IMR-90 (cell line): ENCODE measurements around the gene ME3. TPM values are rescaled to one million over a fixed set of nuclear protein-coding genes. Genes with fewer than 3 reads are reported as not detected.

Experiments
- ATAC-seq: fragments of 200-7000 bp; cut with Tn5 transposase; 2 replicates; pipeline ENCODE4 v1.9.1; 2020; ENCODE audit warnings: low read depth, mild to moderate bottlenecking, moderate library complexity
- BruUV-seq: library from RNA; stranded (reverse); fragments of 400-500 nt; replicated peaks from 2 replicates; lab custom pipeline; 2021; lab: Mats Ljungman, UMichigan
- CTCF ChIA-PET: fragments of 300-600 bp; formaldehyde crosslinking; extraction: SDS; loops from one replicate; lab custom pipeline; 2021; ENCODE audit warnings: antibody characterized with exemption; lab: Yijun Ruan, JAX
- POLR2A ChIA-PET: fragments of 300-600 bp; sonication (Branson Sonifier 250); formaldehyde crosslinking; loops from one replicate; lab custom pipeline; 2022; ENCODE audit warnings: antibody characterized with exemption; ENCODE audit not compliant: unreplicated experiment; lab: Charles Lee
- DNase-seq: peaks from one replicate; pipeline ENCODE4 v3.0.0; 2013
- H2AFZ ChIP-seq: replicated peaks from 2 replicates; pipeline ENCODE3; 2013; ENCODE audit warnings: low read length, mild to moderate bottlenecking; ENCODE audit not compliant: poor library complexity
- H2AK5ac ChIP-seq: 2 replicates; pipeline ENCODE4 v1.6.1; 2013; ENCODE audit warnings: low read depth, low read length, inconsistent platforms
- H2AK9ac ChIP-seq: replicated peaks from 2 replicates; pipeline ENCODE3; 2013; ENCODE audit warnings: mild to moderate bottlenecking, low read depth, low read length, moderate library complexity; ENCODE audit not compliant: poor library complexity
- H2BK120ac ChIP-seq: 2 replicates; pipeline ENCODE4 v1.6.1; 2013; ENCODE audit warnings: low read depth, low read length, inconsistent platforms
- H2BK15ac ChIP-seq: 3 replicates; pipeline ENCODE4 v1.6.1; 2013; ENCODE audit warnings: low read depth, low read length, inconsistent platforms
- H2BK20ac ChIP-seq: 2 replicates; pipeline ENCODE4 v1.6.1; 2013; ENCODE audit warnings: low read depth, mild to moderate bottlenecking, inconsistent platforms, low read length, moderate library complexity
- H2BK5ac ChIP-seq: 2 replicates; pipeline ENCODE4 v1.6.1; 2013; ENCODE audit warnings: mild to moderate bottlenecking, low read depth, low read length, inconsistent platforms; ENCODE audit not compliant: poor library complexity, severe bottlenecking
- H3K14ac ChIP-seq: replicated peaks from 2 replicates; pipeline ENCODE4 v1.6.1; 2013; ENCODE audit warnings: low read depth, low read length, inconsistent platforms
- H3K18ac ChIP-seq: 2 replicates; pipeline ENCODE4 v1.6.1; 2013; ENCODE audit warnings: low read depth, low read length, control low read depth
- H3K23ac ChIP-seq: 2 replicates; pipeline ENCODE4 v1.6.1; 2013; ENCODE audit warnings: low read depth, low read length, inconsistent platforms
- H3K27ac ChIP-seq: 2 replicates; pipeline ENCODE4 v1.5.1; 2013; ENCODE audit warnings: mild to moderate bottlenecking, control low read depth, low read length; ENCODE audit not compliant: insufficient read depth
- H3K27me3 ChIP-seq: 2 replicates; pipeline ENCODE4 v1.6.1; 2013; ENCODE audit warnings: low read length; ENCODE audit not compliant: control insufficient read depth, insufficient read depth
- H3K36me3 ChIP-seq: 2 replicates; pipeline ENCODE4 v1.6.1; 2013; ENCODE audit warnings: low read length, mixed read lengths; ENCODE audit not compliant: control insufficient read depth, insufficient read depth
- H3K4ac ChIP-seq: 2 replicates; pipeline ENCODE4 v1.6.1; 2013; ENCODE audit warnings: low read depth, low read length, inconsistent platforms
- H3K4me1 ChIP-seq: 2 replicates; pipeline ENCODE4 v1.6.1; 2013; ENCODE audit warnings: low read length, mixed read lengths; ENCODE audit not compliant: control insufficient read depth, insufficient read depth
- H3K4me2 ChIP-seq: 2 replicates; pipeline ENCODE4 v1.6.1; 2013; ENCODE audit warnings: low read depth, mild to moderate bottlenecking, control low read depth, low read length, moderate library complexity
- H3K4me3 ChIP-seq: 2 replicates; pipeline ENCODE4 v1.5.1; 2013; ENCODE audit warnings: low read depth, mild to moderate bottlenecking, control low read depth, low read length, moderate library complexity; ENCODE audit not compliant: insufficient read depth
- H3K56ac ChIP-seq: 2 replicates; pipeline ENCODE4 v1.6.1; 2013; ENCODE audit warnings: low read length, inconsistent platforms; ENCODE audit not compliant: insufficient read depth; ENCODE audit errors: extremely low read depth
- H3K79me1 ChIP-seq, 2 experiments: 2 replicates each; pipeline ENCODE4 v1.6.1; 2013; ENCODE audit warnings: low read length in 2 of 2, inconsistent platforms in 1 of 2, low read depth in 1 of 2
- H3K9ac ChIP-seq: 2 replicates; pipeline ENCODE4 v1.6.1; 2013; ENCODE audit warnings: low read depth, low read length, control low read depth
- H3K9me1 ChIP-seq: 2 replicates; pipeline ENCODE4 v1.6.1; 2013; ENCODE audit warnings: low read length, inconsistent platforms; ENCODE audit not compliant: insufficient read depth
- H3K9me3 ChIP-seq: 2 replicates; pipeline ENCODE4 v1.6.1; 2013; ENCODE audit warnings: low read length; ENCODE audit not compliant: control insufficient read depth, insufficient read depth
- H4K20me1 ChIP-seq: 2 replicates; pipeline ENCODE4 v1.6.1; 2013; ENCODE audit warnings: low read length, inconsistent platforms; ENCODE audit not compliant: insufficient read depth
- H4K5ac ChIP-seq: 2 replicates; pipeline ENCODE4 v1.6.1; 2013; ENCODE audit warnings: mild to moderate bottlenecking, low read depth, low read length, control low read depth
- H4K8ac ChIP-seq, 2 experiments: 2 replicates each; pipeline ENCODE4 v1.6.1; 2013; ENCODE audit warnings: low read depth in 2 of 2, low read length in 2 of 2, control low read depth in 1 of 2, inconsistent platforms in 1 of 2
- H4K91ac ChIP-seq: 2 replicates; pipeline ENCODE4 v1.6.1; 2013; ENCODE audit warnings: low read depth, low read length, inconsistent platforms; ENCODE audit not compliant: insufficient read depth
- CEBPB ChIP-seq: IDR thresholded peaks from 2 replicates; pipeline ENCODE4 v1.6.1; 2012; ENCODE audit warnings: low read depth, low read length, improper control_type of control experiment
- CHD1 ChIP-seq: IDR thresholded peaks from 2 replicates; pipeline ENCODE4 v1.6.1; 2012; ENCODE audit warnings: low read depth, low read length, improper control_type of control experiment
- CTCF ChIP-seq: conservative IDR thresholded peaks from 2 replicates; pipeline ENCODE4 v1.5.1; 2012; ENCODE audit warnings: mild to moderate bottlenecking, low read depth, low read length, improper control_type of control experiment
- ELK1 ChIP-seq: fragments of 150-350 bp; IDR thresholded peaks from 2 replicates; pipeline ENCODE4 v1.6.1; 2016; ENCODE audit warnings: low read depth, mild to moderate bottlenecking, low read length, moderate library complexity, borderline replicate concordance
- FOS ChIP-seq: fragments of 150-350 bp; IDR thresholded peaks from 2 replicates; pipeline ENCODE4 v1.6.1; 2016; ENCODE audit warnings: low read depth, low read length
- MAFK ChIP-seq: IDR thresholded peaks from 2 replicates; pipeline ENCODE4 v1.6.1; 2012; ENCODE audit warnings: low read depth, low read length, improper control_type of control experiment
- MAZ ChIP-seq: IDR thresholded peaks from 2 replicates; pipeline ENCODE4 v1.6.1; 2012; ENCODE audit warnings: low read depth, mild to moderate bottlenecking, low read length, improper control_type of control experiment, moderate library complexity, borderline replicate concordance
- MXI1 ChIP-seq: IDR thresholded peaks from 2 replicates; pipeline ENCODE4 v1.6.1; 2012; ENCODE audit warnings: low read depth, mild to moderate bottlenecking, low read length, moderate library complexity, borderline replicate concordance
- NFE2L2 ChIP-seq: fragments of 150-350 bp; IDR thresholded peaks from 2 replicates; pipeline ENCODE4 v1.6.1; 2016; ENCODE audit warnings: low read depth, mild to moderate bottlenecking, low read length
- RAD21 ChIP-seq: IDR thresholded peaks from 2 replicates; pipeline ENCODE4 v1.6.1; 2012; ENCODE audit warnings: low read length, improper control_type of control experiment
- RFX5 ChIP-seq: IDR thresholded peaks from 2 replicates; pipeline ENCODE4 v1.8.0; 2012; ENCODE audit warnings: low read depth, mild to moderate bottlenecking, low read length, moderate library complexity
- USF2 ChIP-seq: fragments of 150-350 bp; IDR thresholded peaks from 2 replicates; pipeline ENCODE4 v1.6.1; 2017; ENCODE audit warnings: mild to moderate bottlenecking, antibody characterized with exemption, low read length, low read depth
- dilution Hi-C: fragments of 300-500 bp; cut with HindIII; formaldehyde crosslinking; loops from one replicate; pipeline ENCODE4 v1.14.3; 2018; ENCODE audit warnings: low sequenced_read_pairs; ENCODE audit not compliant: unreplicated experiment
- in situ Hi-C: fragments of 300-500 bp; cut with MboI; formaldehyde crosslinking; loops from 3 replicates; pipeline ENCODE4 v1.14.3; 2019; ENCODE audit warnings: low sequenced_read_pairs, inconsistent platforms, mixed read lengths
- intact Hi-C: fragments of 100-400 bp; cut with micrococcal nuclease; formaldehyde crosslinking; loops from 2 replicates; pipeline ENCODE4 v1.10.0; 2022
- polyA plus RNA-seq, 3 experiments: library from polyadenylated mRNA; depleted of rRNA; stranded (reverse); fragments of >200 nt; gene quantifications; 2 replicates each; pipeline ENCODE4 v1.2.3, GENCODE V29; 2012; ENCODE audit warnings: low replicate concordance in 1 of 3
- total RNA-seq: library from RNA; depleted of rRNA; stranded (reverse); fragments of >200 nt; gene quantifications from 2 replicates; pipeline ENCODE4 v1.2.3, GENCODE V29; 2012

ME3 gene
- total and polyA plus RNA-seq, 2 of the 4 experiments (the other 2 are of a cell fraction), result 7.8 to 9.0 TPM

- Histone ChIP-seq H3K4me3 (no peak overlapping the region), H3K56ac (no peak overlapping the region), H3K9me3 (0 out of 2 replicates have a peak, but pooled peaks cover 2% of the 10 kb centered on the region), H4K8ac (no peak overlapping the region), H3K23ac (no peak overlapping the region), H4K20me1 (no peaks in the 10 kb centered on the region), H4K5ac (no peak overlapping the region), H3K4me1 (peaks cover 2% of the 10 kb centered on the region; the same call in 1 of the 2 replicates), H2BK15ac (no peak overlapping the region), H3K9me1 (no peaks in the 10 kb centered on the region), H3K14ac (no peak overlapping the region), H3K4me2 (no peak overlapping the region), H3K18ac (no peak overlapping the region), H4K91ac (no peak overlapping the region), H2BK120ac (no peak overlapping the region), H3K27ac (no peak overlapping the region), H2AK9ac (no peak overlapping the region), H2AFZ (no peak overlapping the region), H3K36me3 (no peaks in the 10 kb centered on the region), H3K27me3 (no peaks in the 10 kb centered on the region), H3K4ac (no peak overlapping the region), H2BK20ac (no peak overlapping the region), H2AK5ac (no peak overlapping the region), H2BK5ac (no peak overlapping the region), H3K79me1 (no peaks in the 10 kb centered on the region), H3K9ac (no peak overlapping the region)
- DNase-seq (no peak), ATAC-seq (no peak)
- POLR2A ChIA-PET, result no interaction called here
- BruUV-seq, result no TSS peak
- intact Hi-C loops, result no loop called here
- dilution Hi-C loops, result no loop called here
- TF ChIP-seq MXI1, result no peak
- no peak for TF ChIP-seq NFE2L2
- no peak for TF ChIP-seq CEBPB
- no peak for TF ChIP-seq ELK1
- no peak for TF ChIP-seq FOS
- no peak for TF ChIP-seq CHD1
- TF ChIP-seq USF2, result no peak
- TF ChIP-seq RFX5, result no peak
- no peak for TF ChIP-seq MAZ
- no peak for TF ChIP-seq CTCF
- no peak for TF ChIP-seq RAD21
- TF ChIP-seq MAFK, result no peak
- in situ Hi-C loops, result no loop called here
- CTCF ChIA-PET, result no interaction called here
Measured at GRCh38 chr11:86710936-86711335, 38.5 kb upstream of the ME3 start.
